ENCODE results near the gene SOX18. TPM values are rescaled to one million over a fixed set of nuclear protein-coding genes. Genes with fewer than 3 reads are reported as not detected.
A peak's percentile ranks its signal among the peaks of the same experiment; 100 is the strongest.

Gene SOX18
- total RNA-seq, 1 donor from 2014 or later: not detected

- peaks cover 3% of the 10 kb centered on the region for H3K36me3 Mint-ChIP-seq
- Histone ChIP-seq H3K79me2 (ENCODE audit: low read depth) (no peaks in the 10 kb centered on the region), H3K9ac (no peak overlapping the region), H3K27me3 (peaks cover 84% of the 10 kb centered on the region), H3K36me3 (no peaks in the 10 kb centered on the region), H3K27ac (no peak overlapping the region), H3K4me2 (peak overlapping the region; percentile 88), H3K4me1 (peaks cover 31% of the 10 kb centered on the region), H2AFZ (replicated peaks) (no peak overlapping the region), H3F3A (ENCODE audit: low read depth) (peaks cover 24% of the 10 kb centered on the region), H4K20me1 (ENCODE audit: low read depth) (peaks cover 47% of the 10 kb centered on the region), H3K9me3 (ENCODE audit: low read depth) (no peaks in the 10 kb centered on the region), H3K4me3 (peak overlapping the region; percentile 60)
- no peak for DNase-seq (ENCODE audit: low spot score)
- peak overlapping the region; percentile 81 for H3K4me3 Mint-ChIP-seq
- no peaks in the 10 kb centered on the region for H3K9me3 Mint-ChIP-seq
- peaks cover 21% of the 10 kb centered on the region for H3K4me1 Mint-ChIP-seq
- no peak for TF ChIP-seq CTCF (IDR thresholded peaks at IDR 0.05)
- TF ChIP-seq EZH2 (IDR thresholded peaks at IDR 0.05): no peak
- TF ChIP-seq EZH2phosphoT487 (IDR thresholded peaks at IDR 0.05): no peak
- H3K27ac Mint-ChIP-seq: no peak overlapping the region
- H3K27me3 Mint-ChIP-seq (ENCODE audit: insufficient read depth, low read depth): peaks cover 55% of the 10 kb centered on the region
Measured at GRCh38 chr20:64039293-64040160, 9.9 kb downstream of the SOX18 start.

- Histone ChIP-seq H3K9ac (no peak overlapping the region), H3K9me3 (ENCODE audit: low read depth) (no peaks in the 10 kb centered on the region), H3K36me3 (no peaks in the 10 kb centered on the region), H4K20me1 (ENCODE audit: low read depth) (peaks cover 47% of the 10 kb centered on the region), H3K79me2 (ENCODE audit: low read depth) (no peaks in the 10 kb centered on the region), H3K4me1 (peaks cover 31% of the 10 kb centered on the region), H3F3A (ENCODE audit: low read depth) (peaks cover 18% of the 10 kb centered on the region), H3K27me3 (peaks cover 76% of the 10 kb centered on the region), H3K4me3 (peak overlapping the region; percentile 60), H2AFZ (replicated peaks) (peak overlapping the region; percentile 91), H3K27ac (no peak overlapping the region), H3K4me2 (peak overlapping the region; percentile 88)
- DNase-seq (ENCODE audit: low spot score): peak; percentile 89
- Mint-ChIP-seq H3K27ac (no peak overlapping the region), H3K36me3 (peaks cover 3% of the 10 kb centered on the region), H3K9me3 (no peaks in the 10 kb centered on the region), H3K4me1 (peaks cover 21% of the 10 kb centered on the region), H3K4me3 (peak overlapping the region; percentile 81), H3K27me3 (ENCODE audit: insufficient read depth, low read depth) (peaks cover 50% of the 10 kb centered on the region)
- TF ChIP-seq EZH2phosphoT487 (IDR thresholded peaks at IDR 0.05) (peak; percentile 75), CTCF (IDR thresholded peaks at IDR 0.05) (peak; percentile 70), EZH2 (IDR thresholded peaks at IDR 0.05) (peak; percentile 97)
Measured at GRCh38 chr20:64038565-64039292, 10.7 kb downstream of the SOX18 start.

- H3F3A ChIP-seq (ENCODE audit: low read depth): peaks cover 15% of the 10 kb centered on the region
- peaks cover 21% of the 10 kb centered on the region for H3K4me1 Mint-ChIP-seq
- H3K27ac ChIP-seq: no peak overlapping the region
- peak overlapping the region; percentile 60 for H3K4me3 ChIP-seq
- no peaks in the 10 kb centered on the region for H3K36me3 ChIP-seq
- TF ChIP-seq EZH2 (IDR thresholded peaks at IDR 0.05): peak; percentile 97
- no peak for TF ChIP-seq CTCF (IDR thresholded peaks at IDR 0.05)
- peak; percentile 84 for TF ChIP-seq EZH2phosphoT487 (IDR thresholded peaks at IDR 0.05)
- H3K27me3 Mint-ChIP-seq (ENCODE audit: insufficient read depth, low read depth): peaks cover 45% of the 10 kb centered on the region
- H3K27me3 ChIP-seq: peaks cover 71% of the 10 kb centered on the region
- H4K20me1 ChIP-seq (ENCODE audit: low read depth): peaks cover 47% of the 10 kb centered on the region
- H3K4me3 Mint-ChIP-seq: no peak overlapping the region
- DNase-seq (ENCODE audit: low spot score): no peak
- peaks cover 3% of the 10 kb centered on the region for H3K36me3 Mint-ChIP-seq
- no peak overlapping the region for H2AFZ ChIP-seq (replicated peaks)
- H3K27ac Mint-ChIP-seq: no peak overlapping the region
- H3K79me2 ChIP-seq (ENCODE audit: low read depth): no peaks in the 10 kb centered on the region
- H3K9me3 ChIP-seq (ENCODE audit: low read depth): no peaks in the 10 kb centered on the region
- no peak overlapping the region for H3K9ac ChIP-seq
- H3K9me3 Mint-ChIP-seq: no peaks in the 10 kb centered on the region
- H3K4me1 ChIP-seq: peaks cover 31% of the 10 kb centered on the region
- H3K4me2 ChIP-seq: peak overlapping the region; percentile 88
Measured at GRCh38 chr20:64038224-64038564, 11.2 kb downstream of the SOX18 start.
